GM21576 (cell line): ENCODE results near the gene INPP5A.

Source experiments
- ATAC-seq: cut with Tn5 transposase; IDR thresholded peaks from one replicate; pipeline ENCODE4 v1.9.1; 2021; ENCODE audit warnings: mild to moderate bottlenecking, moderate library complexity; ENCODE audit not compliant: unreplicated experiment

INPP5A gene

GRCh38 chr10:132774181-132774901 lies 236.8 kb downstream of the INPP5A start:
- no peak for ATAC-seq

DNA sequence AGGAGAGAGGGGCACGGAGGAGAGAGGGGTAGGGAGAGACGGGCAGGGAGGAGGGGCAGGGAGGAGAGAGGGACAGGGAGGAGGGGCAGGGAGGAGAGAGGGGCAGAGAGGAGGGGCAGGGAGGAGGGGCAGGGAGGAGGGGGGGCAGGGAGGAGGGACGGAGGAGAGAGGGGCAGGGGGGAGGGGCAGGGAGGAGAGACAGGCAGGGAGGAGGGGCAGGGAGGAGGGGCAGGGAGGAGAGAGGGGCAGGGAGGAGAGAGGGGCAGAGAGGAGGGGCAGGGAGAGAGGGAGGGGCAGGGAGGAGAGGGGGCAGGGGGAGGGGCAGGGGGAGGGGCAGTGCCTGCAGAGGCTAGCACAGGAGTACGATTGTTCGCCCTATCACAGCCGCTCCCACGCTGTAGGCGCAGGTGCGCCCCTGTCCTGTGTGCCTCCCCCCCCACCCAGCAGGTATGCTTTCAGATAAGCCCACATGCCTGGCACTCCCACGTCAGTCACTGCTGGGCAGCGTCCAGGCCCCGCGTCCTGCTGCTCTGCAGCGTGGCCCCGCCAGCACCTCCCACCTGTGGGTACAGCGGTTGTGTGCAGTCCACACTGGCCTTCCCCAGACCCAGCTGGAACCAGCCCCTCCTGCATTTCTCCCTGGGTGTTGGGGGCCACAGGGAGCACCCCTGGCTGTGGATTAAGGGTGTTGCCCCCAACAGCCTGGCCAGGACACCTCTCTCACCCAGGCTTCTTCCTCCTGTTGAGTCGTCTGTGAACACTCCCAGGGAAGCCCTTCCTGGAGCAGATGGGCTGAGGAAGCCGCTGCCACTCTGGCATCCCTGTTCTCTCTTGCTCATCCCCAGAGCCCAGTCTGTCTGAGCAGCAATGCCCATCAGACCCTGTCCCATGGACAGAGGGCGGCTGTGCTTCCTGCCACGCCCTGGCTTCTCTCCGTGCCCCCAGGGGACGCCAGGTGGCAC lies 237.6 kb downstream of the INPP5A start:
- ATAC-seq = no peak

- ATAC-seq = no peak
Measured at GRCh38 chr10:132776186-132776585, 238.6 kb downstream of the INPP5A start.

GRCh38 chr10:132776821-132777220 lies 239.2 kb downstream of the INPP5A start:
- ATAC-seq = no peak

DNA sequence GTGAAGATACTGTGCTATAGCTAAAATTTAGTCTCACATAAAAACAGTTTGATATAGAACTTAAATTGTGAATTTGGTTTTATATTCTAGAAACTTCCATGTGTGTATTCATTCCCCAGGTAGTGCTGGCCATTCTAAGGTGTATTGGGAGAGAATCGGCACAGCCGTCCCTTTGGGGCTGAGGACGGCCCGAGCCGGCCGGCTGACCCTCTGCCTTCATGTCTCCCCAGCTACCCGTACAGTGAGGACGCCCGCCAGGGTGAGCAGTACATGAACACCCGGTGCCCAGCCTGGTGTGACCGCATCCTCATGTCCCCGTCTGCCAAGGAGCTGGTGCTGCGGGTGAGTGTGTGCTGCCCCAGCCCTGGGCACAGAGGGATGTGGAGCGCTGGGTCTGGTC lies 239.9 kb downstream of the INPP5A start:
- no peak for ATAC-seq

- ATAC-seq = no peak
Measured at GRCh38 chr10:132779549-132780294, 242.1 kb downstream of the INPP5A start.

- no peak for ATAC-seq
Measured at GRCh38 chr10:132780356-132780755, 242.8 kb downstream of the INPP5A start.

DNA sequence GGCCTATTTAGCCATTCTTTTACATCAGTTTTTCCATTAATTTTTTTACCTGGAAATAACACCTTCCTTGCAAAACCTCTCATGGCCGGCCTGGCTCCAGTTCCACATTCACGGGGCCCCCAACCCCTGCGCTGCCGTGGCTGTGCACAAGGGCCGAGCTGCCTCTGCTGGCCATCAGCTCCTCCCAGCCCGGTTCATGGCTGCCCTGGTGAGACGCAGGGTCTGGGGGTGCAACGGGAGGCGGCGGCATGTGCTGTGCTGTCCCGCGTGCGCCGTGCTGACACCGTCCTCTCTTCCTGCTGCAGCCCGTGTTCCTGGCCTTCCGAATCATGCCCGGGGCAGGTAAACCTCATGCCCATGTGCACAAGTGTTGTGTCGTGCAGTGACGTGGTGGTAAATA lies 244.0 kb downstream of the INPP5A start:
- no peak for ATAC-seq

DNA sequence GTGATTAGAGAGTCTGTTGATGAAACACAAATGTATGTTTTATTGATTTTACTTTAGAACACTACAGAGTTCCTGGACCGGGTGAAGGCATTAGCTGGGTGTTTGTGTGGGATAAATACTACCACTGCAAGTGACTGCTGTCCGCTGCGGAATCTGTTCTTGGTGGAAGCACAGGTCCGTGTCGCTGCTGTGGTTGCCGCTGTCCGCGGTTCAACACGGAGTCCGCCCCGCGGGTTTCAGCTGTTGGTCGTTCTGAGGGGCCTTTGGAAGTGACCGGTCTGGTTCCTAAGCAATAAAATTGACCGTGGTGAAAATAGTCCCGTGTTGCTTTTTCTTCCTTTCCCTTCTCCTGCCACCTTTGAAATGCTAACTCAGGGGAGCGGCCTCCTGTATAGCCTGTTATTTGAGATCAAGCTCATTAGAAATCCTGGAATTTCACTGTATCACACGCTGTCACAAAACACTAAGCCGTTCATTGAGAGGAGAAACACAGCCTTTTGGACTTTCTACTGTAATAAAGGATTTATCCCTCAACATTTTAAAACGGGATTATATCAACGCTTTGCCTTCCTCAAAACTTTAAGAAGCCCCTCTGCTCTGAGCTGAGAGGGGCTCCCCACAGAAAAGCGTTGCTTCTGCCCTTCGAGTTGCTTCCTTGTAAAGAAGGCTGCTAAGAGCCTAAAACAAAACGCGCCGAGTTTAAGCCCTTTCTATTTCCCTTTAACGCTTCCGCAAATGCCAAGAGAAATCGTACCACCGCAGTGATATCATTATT lies 245.8 kb downstream of the INPP5A start:
- no peak for ATAC-seq

DNA sequence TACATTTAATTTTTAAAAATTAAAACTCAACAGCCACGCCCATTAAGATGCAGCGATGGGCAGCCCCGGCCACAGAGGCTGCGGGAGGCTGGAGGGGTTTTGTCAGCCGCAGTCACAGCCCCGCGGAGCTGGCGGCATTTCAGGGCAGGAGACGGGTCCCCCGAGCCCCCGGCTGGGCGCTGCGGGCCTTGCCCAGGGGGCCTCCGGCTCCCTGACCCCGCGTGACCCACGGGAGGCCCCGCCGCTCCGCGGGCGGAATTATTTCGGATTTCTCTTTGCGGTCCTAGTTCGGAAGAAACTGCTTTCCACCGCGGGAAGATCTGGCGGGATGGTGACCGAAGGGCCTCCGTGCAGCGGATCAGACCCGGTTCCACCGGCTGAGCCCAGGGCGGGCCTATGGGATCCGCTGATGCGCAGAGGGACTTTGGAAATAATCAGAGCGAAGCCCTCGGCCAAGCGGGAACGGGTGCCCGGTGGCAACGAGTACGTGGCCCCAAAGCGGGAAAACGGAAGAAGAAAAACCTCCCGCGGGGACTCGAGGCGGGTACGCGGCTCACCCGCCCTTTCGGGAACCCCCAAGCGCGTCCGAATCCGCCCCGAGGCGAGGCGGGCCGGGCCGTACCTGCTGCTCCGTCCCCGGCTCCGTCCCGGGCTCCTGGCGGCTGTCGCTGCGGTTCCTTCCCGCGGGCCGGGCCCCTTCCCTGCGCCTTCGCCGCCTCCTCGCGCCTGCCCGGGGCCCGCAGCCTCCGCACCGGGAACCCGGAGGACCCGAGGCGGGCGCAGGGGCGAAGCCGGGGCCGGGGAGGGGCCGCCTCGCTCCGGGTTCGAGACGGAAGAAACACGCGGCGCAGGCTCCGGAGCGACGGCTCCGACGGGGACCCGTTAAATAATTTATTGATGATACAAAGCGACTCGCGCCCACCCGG lies 246.6 kb downstream of the INPP5A start:
- ATAC-seq = no peak

- no peak for ATAC-seq
Measured at GRCh38 chr10:132784866-132785722, 247.5 kb downstream of the INPP5A start.

DNA sequence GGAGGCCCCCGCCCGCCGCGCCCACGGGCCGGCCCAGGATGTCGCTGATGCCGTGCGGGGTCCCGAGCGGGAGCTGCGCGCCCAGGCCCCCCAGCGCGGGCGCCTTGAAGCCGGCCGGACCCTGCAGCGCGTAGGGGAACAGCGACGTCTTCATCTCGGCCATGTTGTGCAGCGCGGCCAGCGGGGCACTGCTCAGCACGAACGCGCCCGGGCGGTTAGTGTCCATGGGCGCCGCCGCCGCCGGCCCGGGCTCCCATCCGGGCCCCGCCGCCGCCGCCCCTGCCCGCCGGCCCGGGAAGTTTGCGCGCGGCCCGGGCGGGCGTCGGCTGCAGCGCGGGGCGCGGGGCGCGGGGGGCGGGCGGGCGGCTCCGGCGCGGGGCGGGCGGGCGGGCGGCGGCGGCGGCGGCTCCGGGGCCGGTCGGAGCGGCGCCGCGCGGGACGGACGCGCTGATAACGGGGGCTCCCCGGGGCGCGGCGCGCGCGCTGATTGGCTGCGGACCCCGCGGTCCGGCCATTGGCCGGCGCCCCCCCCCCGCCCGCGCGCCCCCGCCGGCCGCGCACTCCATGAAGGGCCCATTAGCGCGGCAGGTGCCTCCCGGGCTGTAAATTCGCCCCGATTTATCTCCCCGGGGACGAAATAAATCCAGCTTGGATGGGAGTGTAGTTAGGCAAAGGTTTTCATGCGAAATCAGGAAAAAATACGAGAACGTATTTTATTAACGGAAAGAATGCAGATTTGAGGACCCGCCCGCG lies 248.3 kb downstream of the INPP5A start, which contains the start of gene NKX6-2:
NKX6-2 (minus strand) TSS at position 425 of the 753 bp plus-strand sequence; CDS start at position 226, 199 bp downstream.
- ATAC-seq = no peak

DNA sequence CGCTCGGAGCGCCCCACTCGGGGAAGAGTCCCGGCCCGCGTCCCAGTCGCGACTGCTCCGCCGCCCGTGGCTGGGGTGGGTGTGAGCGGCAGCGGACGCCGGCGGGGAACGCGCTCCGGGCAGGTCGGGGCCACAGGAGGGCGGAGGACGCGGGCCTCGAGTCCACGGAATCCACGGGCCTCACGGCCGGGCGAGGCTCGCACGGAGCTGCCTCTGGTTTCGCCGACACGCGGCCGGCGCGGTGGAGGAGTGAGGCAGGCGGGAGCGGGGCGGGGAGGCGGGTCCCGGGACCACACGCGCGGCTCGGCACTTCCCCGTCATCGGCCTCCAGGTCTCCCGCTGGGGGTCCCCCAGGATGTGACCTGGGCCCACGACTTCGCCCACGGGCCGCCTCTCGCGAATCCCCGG lies 248.9 kb downstream of the INPP5A start:
- ATAC-seq = no peak

GRCh38 chr10:132786884-132787494 lies 249.4 kb downstream of the INPP5A start:
- no peak for ATAC-seq

GRCh38 chr10:132787495-132788179 lies 250.1 kb downstream of the INPP5A start:
- no peak for ATAC-seq

GRCh38 chr10:132788180-132788830 lies 250.7 kb downstream of the INPP5A start:
- no peak for ATAC-seq
